OCI-LY1 (cell line): ENCODE measurements around the gene TRIM66.

Experiments
- H2AFZ ChIP-seq: fragments of 200-600 bp; sonication (generic), shearing (Covaris generic); 2 replicates; pipeline ENCODE4 v1.6.0; 2014; ENCODE audit warnings: antibody characterized with exemption, mild to moderate bottlenecking, low read length
- H3F3A ChIP-seq: fragments of 200-600 bp; sonication (generic), shearing (Covaris generic); 2 replicates; pipeline ENCODE4 v1.6.0; 2014; ENCODE audit warnings: mild to moderate bottlenecking, antibody characterized with exemption, low read length, moderate library complexity; ENCODE audit not compliant: insufficient read depth
- H3K27ac ChIP-seq: fragments of 200-600 bp; sonication (generic); 2 replicates; pipeline ENCODE4 v1.5.1; 2014; ENCODE audit warnings: low read length, mixed run types, mild to moderate bottlenecking, low read depth; ENCODE audit not compliant: poor library complexity, severe bottlenecking
- H3K27me3 ChIP-seq: fragments of 200-600 bp; sonication (generic); 2 replicates; pipeline ENCODE4 v1.6.0; 2014; ENCODE audit warnings: antibody characterized with exemption, mild to moderate bottlenecking, low read length, moderate library complexity; ENCODE audit not compliant: insufficient read depth
- H3K36me3 ChIP-seq: fragments of 200-600 bp; sonication (generic); 2 replicates; pipeline ENCODE4 v1.6.1; 2014; ENCODE audit warnings: mild to moderate bottlenecking, antibody characterized with exemption, low read length, moderate library complexity, mixed read lengths; ENCODE audit not compliant: insufficient read depth
- H3K4me1 ChIP-seq: fragments of 200-600 bp; sonication (generic); 2 replicates; pipeline ENCODE4 v1.5.1; 2014; ENCODE audit warnings: mild to moderate bottlenecking, low read length, moderate library complexity; ENCODE audit not compliant: insufficient read depth, severe bottlenecking
- H3K4me2 ChIP-seq: fragments of 200-600 bp; sonication (generic), shearing (Covaris generic); 2 replicates; pipeline ENCODE4 v1.6.1; 2014; ENCODE audit warnings: low read length
- H3K4me3 ChIP-seq: fragments of 200-600 bp; sonication (generic); 2 replicates; pipeline ENCODE4 v1.5.1; 2014; ENCODE audit warnings: low read length, low read depth, mild to moderate bottlenecking, mixed read lengths; ENCODE audit not compliant: poor library complexity, severe bottlenecking
- H3K79me2 ChIP-seq: fragments of 200-600 bp; shearing (Covaris generic); 2 replicates; pipeline ENCODE4 v1.6.1; 2016; ENCODE audit warnings: mixed run types, low read length, mixed read lengths; ENCODE audit not compliant: insufficient read depth
- H3K9ac ChIP-seq: fragments of 200-600 bp; sonication (generic), shearing (Covaris generic); 2 replicates; pipeline ENCODE4 v1.6.1; 2014; ENCODE audit warnings: mild to moderate bottlenecking, low read length, mixed read lengths
- H3K9me2 ChIP-seq: fragments of 200-600 bp; sonication (generic), shearing (Covaris generic); 2 replicates; pipeline ENCODE4 v1.6.1; 2014; ENCODE audit warnings: low read depth, mild to moderate bottlenecking, low read length, mixed read lengths
- H3K9me3 ChIP-seq: fragments of 200-600 bp; shearing (Covaris generic); 2 replicates; pipeline ENCODE4 v1.6.1; 2014; ENCODE audit warnings: low read length, mixed read lengths
- H4K20me1 ChIP-seq: fragments of 200-600 bp; sonication (generic), shearing (Covaris generic); 2 replicates; pipeline ENCODE4 v1.6.0; 2016; ENCODE audit warnings: mild to moderate bottlenecking, low read length; ENCODE audit not compliant: insufficient read depth
- EZH2 ChIP-seq: fragments of 200-600 bp; sonication (generic), shearing (Covaris generic); IDR thresholded peaks from 2 replicates; pipeline ENCODE4 v1.8.0; 2017; ENCODE audit warnings: borderline replicate concordance, mixed run types, mild to moderate bottlenecking, antibody characterized with exemption, low read length, moderate library complexity, mixed read lengths
- TF ChIP-seq, protein P1 (sequence below): fragments of 200-600 bp; sonication (generic), shearing (Covaris generic); IDR thresholded peaks from 2 replicates; pipeline ENCODE4 v1.5.1; 2017; ENCODE audit warnings: mild to moderate bottlenecking, antibody characterized with exemption, low read length, moderate library complexity, mixed read lengths

TRIM66 gene

DNA sequence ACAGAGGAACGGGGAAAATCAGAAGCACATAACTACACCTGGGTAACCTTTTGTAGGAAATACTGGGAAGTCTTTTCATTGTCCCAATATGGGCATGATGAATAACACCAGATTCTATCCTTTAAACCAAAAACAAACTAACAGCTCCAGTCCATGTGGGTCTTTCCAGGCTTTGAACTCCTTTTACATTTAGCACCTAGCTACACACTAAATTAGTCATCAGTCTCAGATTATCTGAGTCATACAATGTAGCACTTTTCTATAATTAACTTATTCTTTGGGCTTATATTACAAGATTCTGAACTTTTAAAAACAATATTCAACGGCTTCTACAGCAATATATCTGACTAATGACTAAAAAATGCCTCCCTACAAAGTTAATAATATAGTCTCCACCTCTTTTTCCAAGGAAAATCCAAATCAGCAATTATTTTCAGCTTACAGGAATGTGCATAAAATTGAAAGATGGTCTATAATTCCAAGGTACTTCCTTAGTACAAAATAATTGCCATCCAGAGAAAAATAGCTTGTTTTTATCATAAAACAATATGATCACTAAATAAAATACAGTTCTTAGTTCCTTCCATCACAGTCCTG lies 114.8 kb downstream of the TRIM66 start:
- H4K20me1 ChIP-seq, result no peaks in the 10 kb centered on the region
- H2AFZ ChIP-seq, result no peak overlapping the region
- H3K4me2 ChIP-seq, result no peak overlapping the region
- no peak overlapping the region for H3K27ac ChIP-seq
- no peaks in the 10 kb centered on the region for H3K27me3 ChIP-seq
- no peaks in the 10 kb centered on the region for H3K9me3 ChIP-seq
- no peaks in the 10 kb centered on the region for H3K79me2 ChIP-seq
- no peak overlapping the region for H3K4me3 ChIP-seq
- no peaks in the 10 kb centered on the region for H3K9me2 ChIP-seq
- no peak overlapping the region for H3K9ac ChIP-seq
- no peaks in the 10 kb centered on the region for H3K36me3 ChIP-seq
- no peak for TF ChIP-seq EZH2
- TF ChIP-seq, protein P1, sequence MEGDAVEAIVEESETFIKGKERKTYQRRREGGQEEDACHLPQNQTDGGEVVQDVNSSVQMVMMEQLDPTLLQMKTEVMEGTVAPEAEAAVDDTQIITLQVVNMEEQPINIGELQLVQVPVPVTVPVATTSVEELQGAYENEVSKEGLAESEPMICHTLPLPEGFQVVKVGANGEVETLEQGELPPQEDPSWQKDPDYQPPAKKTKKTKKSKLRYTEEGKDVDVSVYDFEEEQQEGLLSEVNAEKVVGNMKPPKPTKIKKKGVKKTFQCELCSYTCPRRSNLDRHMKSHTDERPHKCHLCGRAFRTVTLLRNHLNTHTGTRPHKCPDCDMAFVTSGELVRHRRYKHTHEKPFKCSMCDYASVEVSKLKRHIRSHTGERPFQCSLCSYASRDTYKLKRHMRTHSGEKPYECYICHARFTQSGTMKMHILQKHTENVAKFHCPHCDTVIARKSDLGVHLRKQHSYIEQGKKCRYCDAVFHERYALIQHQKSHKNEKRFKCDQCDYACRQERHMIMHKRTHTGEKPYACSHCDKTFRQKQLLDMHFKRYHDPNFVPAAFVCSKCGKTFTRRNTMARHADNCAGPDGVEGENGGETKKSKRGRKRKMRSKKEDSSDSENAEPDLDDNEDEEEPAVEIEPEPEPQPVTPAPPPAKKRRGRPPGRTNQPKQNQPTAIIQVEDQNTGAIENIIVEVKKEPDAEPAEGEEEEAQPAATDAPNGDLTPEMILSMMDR, result no peak
- H3K4me1 ChIP-seq, result no peaks in the 10 kb centered on the region
- H3F3A ChIP-seq, result no peaks in the 10 kb centered on the region

DNA sequence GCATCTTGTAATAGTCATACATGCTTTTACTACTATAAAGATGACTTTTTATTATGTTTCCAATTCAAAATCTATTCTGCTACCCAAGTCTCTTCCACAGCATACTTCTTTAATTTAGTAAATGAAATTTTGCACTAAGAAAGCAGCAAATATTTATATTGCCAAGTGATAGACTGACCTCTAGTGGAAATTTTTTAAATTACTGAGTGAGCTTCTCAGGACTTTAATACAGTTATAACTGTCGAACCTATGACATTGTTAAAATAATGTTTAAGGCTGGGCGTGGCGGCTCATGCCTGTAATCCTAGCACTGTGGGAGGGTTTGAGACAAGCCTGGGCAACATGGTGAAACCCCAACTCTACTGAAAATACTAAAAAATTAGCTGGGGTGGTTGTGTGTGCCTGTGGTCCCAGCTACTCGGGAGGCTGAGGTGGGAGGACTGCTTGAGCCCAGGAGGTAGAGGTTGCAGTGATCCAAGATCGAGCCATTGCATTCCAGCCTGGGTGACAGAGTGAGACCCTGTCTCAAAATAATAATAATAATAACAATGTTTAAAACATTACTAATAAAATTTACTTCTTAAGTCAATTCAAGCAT lies 115.8 kb downstream of the TRIM66 start:
- no peaks in the 10 kb centered on the region for H3K9me2 ChIP-seq
- TF ChIP-seq, protein P1, result peak; percentile 62
- no peak for TF ChIP-seq EZH2
- no peak overlapping the region for H3K4me2 ChIP-seq

GRCh38 chr11:8564526-8564925 lies 117.9 kb downstream of the TRIM66 start:
- no peak overlapping the region for H2AFZ ChIP-seq
- H3K9ac ChIP-seq, result no peak overlapping the region
- no peaks in the 10 kb centered on the region for H3K36me3 ChIP-seq
- no peak overlapping the region for H3K27ac ChIP-seq
- H3K4me1 ChIP-seq, result no peaks in the 10 kb centered on the region
- H3K27me3 ChIP-seq, result no peaks in the 10 kb centered on the region
- H3K9me3 ChIP-seq, result no peaks in the 10 kb centered on the region
- H3K4me3 ChIP-seq, result no peak overlapping the region
- H3F3A ChIP-seq, result no peaks in the 10 kb centered on the region
- no peaks in the 10 kb centered on the region for H3K79me2 ChIP-seq
- TF ChIP-seq EZH2, result no peak
- TF ChIP-seq, protein P1, result peak; percentile 25; the same call in 1 of the 2 replicates
- H4K20me1 ChIP-seq, result no peaks in the 10 kb centered on the region
- H3K9me2 ChIP-seq, result no peaks in the 10 kb centered on the region
- no peak overlapping the region for H3K4me2 ChIP-seq

More for the DNA sequence above, 115.8 kb downstream of the TRIM66 start:
- Histone ChIP-seq H3F3A (no peaks in the 10 kb centered on the region), H3K9me3 (no peaks in the 10 kb centered on the region), H3K79me2 (no peaks in the 10 kb centered on the region), H4K20me1 (no peaks in the 10 kb centered on the region), H3K36me3 (no peaks in the 10 kb centered on the region), H3K4me1 (no peaks in the 10 kb centered on the region), H2AFZ (no peak overlapping the region), H3K27me3 (no peaks in the 10 kb centered on the region), H3K9ac (no peak overlapping the region), H3K27ac (no peak overlapping the region), H3K4me3 (no peak overlapping the region)
